GM21717 (cell line): ENCODE measurements around the gene CYSLTR2.

ENCODE experiments used
- ATAC-seq: cut with Tn5 transposase; IDR thresholded peaks from one replicate; pipeline ENCODE4 v1.9.1; 2021; ENCODE audit warnings: mild to moderate bottlenecking, moderate library complexity; ENCODE audit not compliant: unreplicated experiment

The CYSLTR2 gene, protein sequence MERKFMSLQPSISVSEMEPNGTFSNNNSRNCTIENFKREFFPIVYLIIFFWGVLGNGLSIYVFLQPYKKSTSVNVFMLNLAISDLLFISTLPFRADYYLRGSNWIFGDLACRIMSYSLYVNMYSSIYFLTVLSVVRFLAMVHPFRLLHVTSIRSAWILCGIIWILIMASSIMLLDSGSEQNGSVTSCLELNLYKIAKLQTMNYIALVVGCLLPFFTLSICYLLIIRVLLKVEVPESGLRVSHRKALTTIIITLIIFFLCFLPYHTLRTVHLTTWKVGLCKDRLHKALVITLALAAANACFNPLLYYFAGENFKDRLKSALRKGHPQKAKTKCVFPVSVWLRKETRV

DNA sequence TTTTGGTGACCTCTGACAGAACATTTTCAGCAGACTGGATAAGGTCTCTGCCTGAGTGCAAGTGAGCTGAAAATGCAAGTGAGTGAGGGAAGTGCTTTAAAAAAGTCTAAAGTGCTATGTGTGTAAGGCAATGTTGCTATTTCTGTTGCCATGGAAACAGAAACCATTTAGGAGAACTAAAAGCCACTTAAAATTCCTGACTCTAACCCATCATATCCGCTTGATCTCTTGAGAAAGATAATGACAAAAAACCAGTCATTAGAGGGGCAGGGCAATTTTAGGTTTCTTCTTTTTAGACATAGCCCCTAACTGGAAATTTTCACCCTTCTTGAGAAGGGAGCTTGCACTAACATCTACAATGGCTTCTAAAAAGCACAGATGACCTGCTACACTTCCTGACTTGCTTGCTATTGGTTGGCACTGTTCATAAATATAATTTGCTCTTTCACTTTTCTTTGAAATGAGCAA, at the start of gene CYSLTR2:
CYSLTR2 (plus strand) TSS at position 458 of the 468 bp plus-strand sequence. CDS start 52,889 bp downstream, outside the sequence.
- peak; percentile 56 for ATAC-seq

DNA sequence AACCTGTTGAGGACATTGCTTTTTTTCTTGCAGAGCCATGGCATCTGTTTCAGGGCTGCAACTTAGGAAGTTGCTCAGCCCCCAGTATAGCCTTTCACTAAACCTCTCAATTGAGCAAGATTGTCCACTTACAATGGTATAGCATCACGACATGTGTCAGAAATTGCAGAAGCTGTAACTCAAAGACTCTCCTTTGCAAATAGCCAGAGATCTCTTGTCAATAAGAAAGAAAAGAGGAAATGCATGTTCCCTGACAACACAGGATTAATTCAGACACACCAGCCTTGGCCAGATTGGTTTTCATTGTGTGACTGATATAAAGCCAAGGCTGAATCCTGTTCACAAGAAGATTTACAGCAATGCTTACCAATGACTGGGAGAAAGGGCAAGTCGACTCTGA, 38.7 kb upstream of the CYSLTR2 start:
- no peak for ATAC-seq

DNA sequence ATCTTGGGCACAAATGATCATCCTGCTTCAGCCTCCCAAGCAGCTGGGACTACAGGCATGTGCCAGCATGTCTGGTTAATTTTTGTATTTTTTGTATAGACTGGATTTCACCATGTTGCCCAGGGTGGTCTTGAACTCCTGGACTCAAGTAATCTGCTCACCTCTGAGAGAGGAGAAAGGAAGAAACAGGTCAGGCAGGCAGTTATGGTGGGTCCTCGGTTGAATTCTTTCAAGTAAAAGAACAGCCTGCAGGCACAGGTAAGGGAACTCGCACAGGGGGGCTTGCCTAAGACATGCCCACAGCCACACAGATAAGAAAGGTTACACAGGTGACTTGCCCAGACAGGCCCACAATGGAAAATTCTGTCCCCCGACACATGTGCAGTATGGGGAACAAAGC, 34.8 kb upstream of the CYSLTR2 start:
- ATAC-seq: no peak

DNA sequence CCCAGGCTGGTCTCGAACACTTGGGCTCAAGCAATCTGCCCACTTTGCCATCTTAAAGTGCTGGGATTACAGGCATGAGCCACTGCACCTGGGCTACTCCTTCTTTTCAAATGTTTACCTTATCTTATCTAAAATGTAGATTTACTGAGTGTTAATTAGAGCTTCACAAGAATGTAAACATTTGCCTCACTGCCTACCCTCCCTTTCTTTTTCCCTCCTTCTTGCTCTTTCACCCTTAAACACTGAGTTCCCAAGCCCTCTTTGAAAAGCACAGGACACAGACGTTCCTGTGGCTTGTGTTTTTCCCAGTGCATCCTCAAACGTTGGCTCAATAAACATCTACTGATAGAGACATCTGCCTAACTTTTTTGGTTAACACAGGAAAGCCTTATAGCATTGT, 32.7 kb upstream of the CYSLTR2 start:
- no peak for ATAC-seq

DNA sequence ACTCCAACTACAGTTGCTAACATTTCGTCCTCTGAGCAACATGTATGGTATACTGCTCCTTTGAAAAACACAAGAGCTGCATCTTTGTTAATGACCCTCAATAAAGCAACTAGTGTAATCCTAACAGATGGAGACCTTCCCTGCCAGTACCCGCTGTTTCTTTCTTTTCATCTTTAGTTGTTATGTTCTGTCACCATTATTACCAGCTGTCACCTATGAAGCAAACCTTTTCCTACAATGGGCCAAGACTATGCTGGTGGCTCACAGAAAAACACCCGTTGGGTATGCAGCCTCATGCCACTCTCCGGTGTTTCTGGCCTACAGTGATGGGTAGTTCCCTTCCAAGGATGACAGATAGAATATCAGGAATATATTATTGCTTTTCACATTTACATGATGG, 29.7 kb upstream of the CYSLTR2 start:
- ATAC-seq: no peak

DNA sequence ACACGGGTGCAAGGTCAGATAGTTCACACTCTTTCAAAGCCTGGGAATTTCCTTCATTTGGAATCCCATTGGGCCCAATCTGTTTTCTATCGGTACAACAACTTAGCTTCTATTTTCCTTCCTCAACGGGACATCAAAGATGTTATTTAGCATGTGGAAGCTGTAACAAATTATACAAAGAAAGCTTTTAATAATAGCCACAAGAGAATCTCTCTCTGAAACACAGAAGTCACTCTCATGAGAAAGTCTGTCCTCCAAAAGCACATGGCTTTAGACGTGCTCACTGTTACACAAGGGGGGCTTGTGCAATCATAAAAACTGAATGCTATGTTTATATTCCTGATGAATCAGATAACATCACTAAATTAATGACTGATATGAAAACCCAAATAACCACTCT, 28.9 kb upstream of the CYSLTR2 start:
- ATAC-seq: no peak

DNA sequence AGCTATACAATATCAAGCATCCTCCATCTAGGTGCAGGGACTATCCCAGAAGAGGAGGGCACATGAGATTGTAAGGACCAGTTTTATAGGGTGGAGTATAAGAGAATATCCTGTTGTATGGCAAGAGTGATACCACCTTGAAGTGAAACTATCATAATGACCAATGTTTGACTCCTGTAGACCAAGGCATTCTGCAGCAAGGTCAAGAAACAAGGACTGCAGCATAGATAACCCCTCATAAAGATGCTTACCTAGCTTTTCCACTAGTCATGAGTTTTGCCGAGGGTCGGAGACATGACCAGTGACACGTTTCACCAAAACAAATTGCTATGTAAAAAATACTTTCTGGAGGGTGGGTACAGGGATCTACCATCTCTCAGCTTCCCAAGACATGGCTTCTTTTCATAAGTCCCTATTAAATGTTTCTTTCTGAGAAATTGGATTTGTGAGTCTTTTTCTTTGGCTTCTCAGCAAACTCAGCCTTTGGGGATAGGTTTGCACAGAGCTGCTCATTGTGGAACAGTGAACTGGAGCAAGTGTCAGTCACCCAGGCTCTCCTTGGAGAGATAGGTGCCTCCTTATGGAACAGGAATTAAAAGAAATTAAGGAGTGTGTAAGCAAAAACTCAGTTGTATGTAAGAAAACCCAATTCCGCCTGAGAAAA, 28.2 kb upstream of the CYSLTR2 start:
- no peak for ATAC-seq

DNA sequence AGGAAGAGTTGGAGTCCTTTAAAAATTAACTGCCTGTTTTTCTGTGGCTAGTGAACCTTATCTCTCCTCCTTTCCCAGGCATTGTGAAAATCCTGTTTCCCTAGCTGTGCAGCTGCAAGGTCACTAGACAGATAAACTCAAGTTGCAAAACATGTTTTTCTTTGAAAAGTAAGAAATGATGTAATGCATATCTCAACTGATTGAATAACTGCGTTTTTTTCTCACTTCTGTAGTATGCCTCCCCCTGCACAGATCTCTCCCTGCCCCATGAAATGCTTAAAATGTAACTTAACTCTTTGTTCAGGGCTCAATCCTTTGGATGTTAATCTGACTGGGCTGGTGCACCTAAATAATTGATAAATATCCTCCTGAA, 27.7 kb upstream of the CYSLTR2 start:
- no peak for ATAC-seq

DNA sequence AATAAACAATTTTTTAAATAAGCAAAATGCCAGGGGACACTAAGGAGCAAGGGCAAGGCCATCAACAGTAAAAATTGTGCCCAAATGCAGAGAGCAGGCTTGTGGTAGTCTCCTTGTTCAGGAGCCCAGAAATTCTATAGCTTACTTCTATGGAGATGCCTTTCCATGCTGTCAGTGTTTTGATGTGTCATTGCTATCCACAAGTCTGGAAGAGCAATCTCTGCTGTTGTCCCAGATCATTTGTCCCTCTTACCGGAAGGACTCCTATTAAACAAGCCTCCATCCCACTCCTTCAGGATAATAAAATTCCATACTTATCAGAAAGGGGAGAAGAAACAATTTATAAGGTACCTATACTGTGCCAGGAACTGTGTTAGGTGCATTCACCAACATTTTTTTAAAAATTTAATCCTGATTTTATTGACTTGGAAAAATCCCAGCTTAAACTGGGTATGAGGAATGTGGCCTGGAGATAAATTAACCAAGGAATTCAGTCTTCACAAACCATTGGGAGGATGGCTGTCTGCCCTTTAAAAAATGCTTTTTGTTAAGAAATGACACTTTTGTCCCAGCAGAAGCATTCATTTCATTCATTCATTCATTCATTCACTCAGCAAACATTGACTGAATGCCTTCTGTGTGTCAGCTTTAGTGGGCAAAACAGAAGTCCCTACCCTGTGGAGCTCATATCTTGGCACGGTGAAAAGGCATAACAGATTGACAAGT, 26.8 kb upstream of the CYSLTR2 start:
- ATAC-seq: no peak

DNA sequence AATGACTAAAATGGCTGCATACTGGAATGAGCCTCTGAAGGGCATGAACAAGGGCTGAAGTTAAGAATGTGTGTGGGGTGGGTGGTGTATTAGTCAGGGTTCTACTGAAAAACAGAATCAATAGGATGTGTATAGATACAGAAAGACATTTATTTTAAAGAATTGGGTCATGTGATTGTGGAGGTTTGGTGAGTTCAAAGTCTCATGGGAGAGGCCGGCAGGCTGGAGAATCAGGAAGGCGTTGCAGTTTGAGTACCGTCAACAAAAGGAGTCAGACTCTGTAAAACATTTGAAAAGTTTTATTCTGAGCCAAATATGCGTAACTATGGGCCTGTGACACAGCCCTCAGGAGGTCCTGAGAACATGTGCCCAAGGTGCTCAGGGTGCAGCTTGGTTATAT, 24.5 kb upstream of the CYSLTR2 start:
- ATAC-seq: no peak

DNA sequence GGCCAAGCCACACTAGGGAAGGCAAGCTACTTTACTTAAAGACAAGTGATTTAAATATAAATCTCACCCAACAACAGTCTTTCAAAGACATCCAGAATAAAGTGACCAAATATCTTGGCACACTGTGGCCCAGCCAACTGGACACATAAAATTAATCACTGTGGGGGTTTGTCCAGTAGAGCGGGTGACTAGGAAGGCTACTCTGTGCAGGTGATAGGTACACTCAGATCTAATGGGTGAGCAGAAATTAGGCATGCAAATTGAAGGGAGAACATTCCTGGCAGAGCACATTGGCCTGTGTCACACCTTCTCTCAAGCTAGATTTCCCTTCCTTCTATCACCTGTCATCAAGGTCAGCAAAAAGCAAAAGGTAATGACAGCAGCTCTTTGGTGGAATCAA, 23.4 kb upstream of the CYSLTR2 start:
- no peak for ATAC-seq

DNA sequence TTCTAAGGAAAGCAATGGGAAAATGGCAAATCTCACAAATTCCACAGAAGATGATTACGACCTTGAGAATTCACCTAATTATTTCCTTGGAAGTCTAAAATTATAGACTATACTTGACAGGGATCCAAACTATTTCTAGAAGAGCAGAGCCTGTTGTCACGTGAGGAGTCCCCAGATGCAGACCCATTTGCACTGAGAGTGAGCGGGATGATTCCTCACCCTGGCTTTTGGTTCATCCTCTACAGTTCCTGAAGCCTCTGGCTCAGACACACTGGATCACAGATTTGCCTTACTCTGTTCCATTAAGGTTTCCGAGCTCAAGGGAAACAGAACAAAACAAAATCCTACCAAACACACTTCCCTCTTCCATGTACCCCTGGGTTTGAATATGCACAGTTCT, 23.0 kb upstream of the CYSLTR2 start:
- ATAC-seq: no peak

DNA sequence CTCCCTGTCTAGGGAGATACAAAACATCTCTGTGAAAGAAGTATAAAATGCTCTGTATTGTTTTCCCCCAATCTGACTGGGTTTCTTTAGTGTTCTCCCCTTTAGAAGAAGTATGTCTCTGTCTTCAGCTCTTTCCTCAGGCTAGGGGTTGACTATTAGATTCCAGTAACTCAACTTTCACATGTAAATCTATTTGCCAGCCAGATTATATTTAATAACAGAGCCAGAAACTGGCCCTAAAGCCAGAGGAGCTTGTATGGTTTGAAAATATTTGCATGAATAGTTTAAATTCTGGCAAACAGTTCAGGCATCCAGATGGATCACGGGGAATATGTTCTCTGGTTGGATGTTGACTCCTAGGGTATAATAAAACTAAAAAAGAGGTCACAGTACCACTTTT, 22.3 kb upstream of the CYSLTR2 start:
- ATAC-seq: no peak

DNA sequence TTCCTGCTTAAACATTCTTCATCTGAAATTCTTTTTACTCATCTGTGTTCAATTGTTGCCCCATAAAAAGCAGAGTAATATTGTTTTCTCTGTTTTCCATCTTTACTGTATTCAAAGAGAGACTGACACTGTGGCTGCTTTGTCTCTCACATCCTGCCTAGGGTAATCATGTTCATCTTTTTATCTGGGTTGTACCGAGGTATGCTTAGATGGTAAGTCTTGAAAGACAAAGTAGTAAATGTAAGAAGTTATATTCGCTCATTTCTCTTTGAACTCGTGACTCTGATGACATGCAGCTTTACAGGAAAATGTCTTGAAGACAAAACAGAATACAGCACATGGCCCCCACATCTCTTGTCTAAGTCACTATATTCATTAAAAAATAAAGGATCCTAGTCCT, 20.0 kb upstream of the CYSLTR2 start:
- no peak for ATAC-seq

DNA sequence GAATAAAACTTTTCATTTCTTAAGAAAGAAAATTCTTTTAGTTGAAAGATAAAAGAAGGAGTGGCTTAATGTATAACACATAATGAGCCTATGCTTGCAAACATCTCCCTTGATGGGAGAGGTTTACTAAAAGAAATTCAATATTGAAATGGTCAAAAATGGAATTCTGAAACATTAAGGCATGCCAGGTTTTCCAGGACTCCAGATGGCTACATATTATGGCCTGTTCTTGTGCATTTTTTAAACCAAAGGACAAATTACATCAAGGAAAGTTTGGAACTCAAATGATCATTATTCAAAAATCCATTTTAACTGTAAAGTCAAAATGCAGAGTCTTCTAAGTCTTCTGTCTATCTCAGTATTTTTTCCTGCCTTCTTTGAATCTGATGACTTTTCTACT, 19.1 kb upstream of the CYSLTR2 start:
- ATAC-seq: no peak

DNA sequence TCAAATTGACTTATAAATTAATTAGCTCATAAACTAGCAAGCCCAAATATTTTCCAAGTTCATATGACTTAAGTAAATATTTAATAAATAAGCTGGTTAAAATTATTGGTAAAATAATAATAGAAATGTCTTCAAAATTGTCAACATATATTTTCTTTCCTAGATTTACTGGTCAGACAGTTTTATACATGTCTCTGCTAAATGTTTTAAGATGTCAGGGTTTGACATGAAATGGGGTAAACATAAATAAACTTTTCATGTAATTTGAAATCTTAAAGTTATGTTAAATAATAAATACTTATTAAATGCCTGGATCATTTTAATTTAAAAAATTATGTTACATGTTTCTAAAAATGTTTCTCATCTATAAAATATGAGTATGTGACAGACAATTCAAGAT, 18.3 kb upstream of the CYSLTR2 start:
- no peak for ATAC-seq

DNA sequence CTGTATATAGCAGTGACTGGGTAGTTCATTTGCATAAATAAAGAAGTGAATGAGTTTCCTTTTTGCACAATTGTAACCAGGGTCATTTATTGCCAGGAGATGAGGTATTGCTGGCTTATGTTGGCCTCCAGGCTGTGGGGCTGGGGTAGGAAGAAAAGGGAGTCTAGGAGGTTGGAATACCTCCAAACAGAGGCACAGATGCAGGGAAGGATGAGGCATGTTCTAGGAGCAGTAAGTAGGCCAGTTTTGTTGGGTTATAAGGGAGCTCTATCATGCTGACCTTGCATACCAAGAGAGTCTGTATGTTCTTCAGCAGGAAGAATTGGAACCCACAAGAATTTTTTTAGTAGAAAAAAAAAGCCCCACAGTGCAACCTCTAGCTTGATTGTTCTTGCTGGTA, 17.2 kb upstream of the CYSLTR2 start:
- ATAC-seq: no peak

DNA sequence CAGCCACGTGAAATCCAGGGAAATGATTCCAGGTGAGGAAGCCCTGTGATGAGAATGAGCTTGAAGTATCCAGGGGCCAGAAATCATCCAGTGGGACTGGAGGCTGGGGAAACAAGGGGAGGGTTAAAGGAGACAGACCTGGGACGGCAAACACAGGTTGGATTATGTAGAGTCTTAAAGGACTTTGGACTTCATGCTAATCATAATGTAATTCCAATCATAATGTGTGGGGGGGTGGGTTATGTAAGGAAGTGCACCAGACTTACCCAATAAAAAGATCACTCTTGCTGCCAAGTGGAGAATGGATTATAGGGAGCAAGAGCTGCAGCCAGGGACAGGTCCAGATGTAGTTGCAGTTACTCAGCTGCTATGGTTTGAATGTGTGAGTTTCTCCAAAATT, 16.1 kb upstream of the CYSLTR2 start:
- ATAC-seq: no peak

DNA sequence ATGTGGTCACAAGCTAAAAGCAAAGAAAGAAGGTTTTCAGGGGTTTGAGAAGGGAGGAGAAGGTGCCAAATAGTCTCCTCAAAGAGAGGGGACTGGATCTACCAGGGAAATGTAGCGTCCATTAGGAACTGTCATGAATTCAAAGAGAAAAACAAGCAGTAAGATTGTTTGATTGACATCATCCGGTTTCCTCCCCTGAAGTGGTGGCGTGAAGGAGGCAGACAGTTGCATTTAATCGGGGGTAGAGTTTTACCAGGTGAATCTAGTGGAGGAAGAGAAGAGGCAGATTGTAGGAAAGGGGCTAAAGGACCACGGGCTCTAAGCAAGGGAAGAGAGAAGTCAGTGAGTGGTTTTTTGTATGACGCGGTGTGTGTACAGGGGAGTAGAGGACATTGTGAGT, 13.0 kb upstream of the CYSLTR2 start:
- ATAC-seq: no peak

DNA sequence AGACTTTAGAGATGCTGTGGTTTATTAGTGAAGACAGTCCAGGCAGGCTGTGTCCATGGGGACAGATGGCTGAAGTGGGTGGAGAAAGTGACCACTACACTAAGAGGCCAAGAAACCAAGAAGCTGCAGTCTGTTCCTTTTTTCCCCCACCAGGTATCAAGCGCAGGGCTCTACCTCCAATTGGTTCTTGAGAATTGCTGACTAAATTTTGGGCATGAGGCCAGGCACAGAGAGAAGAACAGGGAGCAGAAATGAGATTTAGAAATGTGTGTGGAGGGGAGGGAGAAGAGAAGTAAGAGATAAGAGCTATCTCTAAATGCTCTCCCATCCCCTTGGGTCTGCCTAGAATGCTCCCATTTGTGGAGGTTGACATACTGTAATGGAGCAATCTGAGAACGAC, 12.3 kb upstream of the CYSLTR2 start:
- no peak for ATAC-seq

DNA sequence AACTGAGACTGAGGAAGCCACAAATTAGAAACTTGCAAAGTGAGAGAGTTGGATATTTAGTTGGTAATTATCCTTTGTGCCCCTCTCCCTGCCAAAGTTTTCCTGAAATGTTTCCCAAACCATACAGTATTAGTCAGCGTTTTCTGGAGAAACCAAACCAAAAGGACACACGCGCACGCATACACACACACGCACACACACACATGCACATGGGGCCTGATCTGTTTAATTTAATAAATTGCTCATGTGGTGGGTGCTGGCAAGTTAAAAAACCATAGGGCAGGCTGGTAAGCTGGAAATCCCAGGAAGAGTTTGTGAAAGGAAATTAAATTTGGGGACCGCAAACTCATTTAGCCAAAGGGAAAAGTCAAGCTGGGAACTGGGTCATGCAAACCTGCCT, 11.7 kb upstream of the CYSLTR2 start:
- ATAC-seq: no peak

DNA sequence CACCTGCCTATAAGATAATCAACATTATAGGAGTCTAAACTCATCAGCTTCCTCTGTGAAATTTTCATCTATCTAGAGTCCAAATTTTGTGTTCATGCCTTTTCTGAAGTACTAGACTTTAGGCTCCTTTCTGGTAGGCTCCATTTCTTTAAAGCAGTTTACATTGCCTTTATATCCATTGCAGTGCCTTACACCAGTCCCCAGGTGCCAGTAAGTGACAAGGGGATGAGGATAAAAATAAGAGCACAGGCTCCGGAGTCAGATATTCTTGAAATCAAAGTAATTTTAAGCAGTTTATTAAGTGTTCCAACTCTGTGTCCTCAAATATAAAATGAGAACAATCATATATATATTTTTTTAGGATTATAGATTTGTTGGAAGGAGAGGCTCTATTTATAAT, 10.6 kb upstream of the CYSLTR2 start:
- no peak for ATAC-seq
